ENCODE measurements around the gene ENOX1.

DNA sequence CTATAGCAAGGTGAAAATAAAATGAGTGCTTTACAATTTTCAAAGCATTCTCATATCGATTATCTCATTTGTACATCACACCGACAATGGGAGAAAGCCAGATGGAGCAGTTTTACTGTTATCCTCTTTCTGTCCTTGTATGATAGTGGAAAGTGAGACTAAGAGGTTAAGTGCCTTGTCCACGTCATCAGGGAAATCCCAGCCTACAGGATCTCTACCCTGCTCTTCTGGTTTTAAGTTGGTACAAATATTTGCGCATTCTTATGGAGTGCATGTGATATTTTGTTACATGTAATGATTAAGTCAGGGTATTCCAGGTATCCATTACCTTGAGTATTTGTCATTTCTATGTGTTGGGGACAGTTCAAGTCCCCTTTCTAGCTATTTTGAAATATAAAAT is 12.4 kb upstream of the ENOX1 start:
- no peak for TF ChIP-seq ZNF335 (tag by site-specific recombination; conservative IDR thresholded peaks at IDR 0.05)
- TF ChIP-seq, protein P1, sequence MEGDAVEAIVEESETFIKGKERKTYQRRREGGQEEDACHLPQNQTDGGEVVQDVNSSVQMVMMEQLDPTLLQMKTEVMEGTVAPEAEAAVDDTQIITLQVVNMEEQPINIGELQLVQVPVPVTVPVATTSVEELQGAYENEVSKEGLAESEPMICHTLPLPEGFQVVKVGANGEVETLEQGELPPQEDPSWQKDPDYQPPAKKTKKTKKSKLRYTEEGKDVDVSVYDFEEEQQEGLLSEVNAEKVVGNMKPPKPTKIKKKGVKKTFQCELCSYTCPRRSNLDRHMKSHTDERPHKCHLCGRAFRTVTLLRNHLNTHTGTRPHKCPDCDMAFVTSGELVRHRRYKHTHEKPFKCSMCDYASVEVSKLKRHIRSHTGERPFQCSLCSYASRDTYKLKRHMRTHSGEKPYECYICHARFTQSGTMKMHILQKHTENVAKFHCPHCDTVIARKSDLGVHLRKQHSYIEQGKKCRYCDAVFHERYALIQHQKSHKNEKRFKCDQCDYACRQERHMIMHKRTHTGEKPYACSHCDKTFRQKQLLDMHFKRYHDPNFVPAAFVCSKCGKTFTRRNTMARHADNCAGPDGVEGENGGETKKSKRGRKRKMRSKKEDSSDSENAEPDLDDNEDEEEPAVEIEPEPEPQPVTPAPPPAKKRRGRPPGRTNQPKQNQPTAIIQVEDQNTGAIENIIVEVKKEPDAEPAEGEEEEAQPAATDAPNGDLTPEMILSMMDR (tag by site-specific recombination; IDR thresholded peaks at IDR 0.05), result no peak
- TF ChIP-seq ZNF274 (IDR thresholded peaks at IDR 0.05; ENCODE audit: low read length), result no peak
- no peak for TF ChIP-seq ZNF274 (tag by site-specific recombination; IDR thresholded peaks at IDR 0.05; ENCODE audit: borderline replicate concordance)
- TF ChIP-seq ZNF37A (tag by site-specific recombination; IDR thresholded peaks at IDR 0.05), result no peak
- TF ChIP-seq, protein P2, sequence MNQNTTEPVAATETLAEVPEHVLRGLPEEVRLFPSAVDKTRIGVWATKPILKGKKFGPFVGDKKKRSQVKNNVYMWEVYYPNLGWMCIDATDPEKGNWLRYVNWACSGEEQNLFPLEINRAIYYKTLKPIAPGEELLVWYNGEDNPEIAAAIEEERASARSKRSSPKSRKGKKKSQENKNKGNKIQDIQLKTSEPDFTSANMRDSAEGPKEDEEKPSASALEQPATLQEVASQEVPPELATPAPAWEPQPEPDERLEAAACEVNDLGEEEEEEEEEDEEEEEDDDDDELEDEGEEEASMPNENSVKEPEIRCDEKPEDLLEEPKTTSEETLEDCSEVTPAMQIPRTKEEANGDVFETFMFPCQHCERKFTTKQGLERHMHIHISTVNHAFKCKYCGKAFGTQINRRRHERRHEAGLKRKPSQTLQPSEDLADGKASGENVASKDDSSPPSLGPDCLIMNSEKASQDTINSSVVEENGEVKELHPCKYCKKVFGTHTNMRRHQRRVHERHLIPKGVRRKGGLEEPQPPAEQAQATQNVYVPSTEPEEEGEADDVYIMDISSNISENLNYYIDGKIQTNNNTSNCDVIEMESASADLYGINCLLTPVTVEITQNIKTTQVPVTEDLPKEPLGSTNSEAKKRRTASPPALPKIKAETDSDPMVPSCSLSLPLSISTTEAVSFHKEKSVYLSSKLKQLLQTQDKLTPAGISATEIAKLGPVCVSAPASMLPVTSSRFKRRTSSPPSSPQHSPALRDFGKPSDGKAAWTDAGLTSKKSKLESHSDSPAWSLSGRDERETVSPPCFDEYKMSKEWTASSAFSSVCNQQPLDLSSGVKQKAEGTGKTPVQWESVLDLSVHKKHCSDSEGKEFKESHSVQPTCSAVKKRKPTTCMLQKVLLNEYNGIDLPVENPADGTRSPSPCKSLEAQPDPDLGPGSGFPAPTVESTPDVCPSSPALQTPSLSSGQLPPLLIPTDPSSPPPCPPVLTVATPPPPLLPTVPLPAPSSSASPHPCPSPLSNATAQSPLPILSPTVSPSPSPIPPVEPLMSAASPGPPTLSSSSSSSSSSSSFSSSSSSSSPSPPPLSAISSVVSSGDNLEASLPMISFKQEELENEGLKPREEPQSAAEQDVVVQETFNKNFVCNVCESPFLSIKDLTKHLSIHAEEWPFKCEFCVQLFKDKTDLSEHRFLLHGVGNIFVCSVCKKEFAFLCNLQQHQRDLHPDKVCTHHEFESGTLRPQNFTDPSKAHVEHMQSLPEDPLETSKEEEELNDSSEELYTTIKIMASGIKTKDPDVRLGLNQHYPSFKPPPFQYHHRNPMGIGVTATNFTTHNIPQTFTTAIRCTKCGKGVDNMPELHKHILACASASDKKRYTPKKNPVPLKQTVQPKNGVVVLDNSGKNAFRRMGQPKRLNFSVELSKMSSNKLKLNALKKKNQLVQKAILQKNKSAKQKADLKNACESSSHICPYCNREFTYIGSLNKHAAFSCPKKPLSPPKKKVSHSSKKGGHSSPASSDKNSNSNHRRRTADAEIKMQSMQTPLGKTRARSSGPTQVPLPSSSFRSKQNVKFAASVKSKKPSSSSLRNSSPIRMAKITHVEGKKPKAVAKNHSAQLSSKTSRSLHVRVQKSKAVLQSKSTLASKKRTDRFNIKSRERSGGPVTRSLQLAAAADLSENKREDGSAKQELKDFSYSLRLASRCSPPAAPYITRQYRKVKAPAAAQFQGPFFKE (tag by site-specific recombination; IDR thresholded peaks at IDR 0.05; ENCODE audit: borderline replicate concordance), result no peak
- TF ChIP-seq TCF7L2 (IDR thresholded peaks at IDR 0.05; ENCODE audit: borderline replicate concordance, low read depth, low read length), result no peak
- TF ChIP-seq, protein P3, sequence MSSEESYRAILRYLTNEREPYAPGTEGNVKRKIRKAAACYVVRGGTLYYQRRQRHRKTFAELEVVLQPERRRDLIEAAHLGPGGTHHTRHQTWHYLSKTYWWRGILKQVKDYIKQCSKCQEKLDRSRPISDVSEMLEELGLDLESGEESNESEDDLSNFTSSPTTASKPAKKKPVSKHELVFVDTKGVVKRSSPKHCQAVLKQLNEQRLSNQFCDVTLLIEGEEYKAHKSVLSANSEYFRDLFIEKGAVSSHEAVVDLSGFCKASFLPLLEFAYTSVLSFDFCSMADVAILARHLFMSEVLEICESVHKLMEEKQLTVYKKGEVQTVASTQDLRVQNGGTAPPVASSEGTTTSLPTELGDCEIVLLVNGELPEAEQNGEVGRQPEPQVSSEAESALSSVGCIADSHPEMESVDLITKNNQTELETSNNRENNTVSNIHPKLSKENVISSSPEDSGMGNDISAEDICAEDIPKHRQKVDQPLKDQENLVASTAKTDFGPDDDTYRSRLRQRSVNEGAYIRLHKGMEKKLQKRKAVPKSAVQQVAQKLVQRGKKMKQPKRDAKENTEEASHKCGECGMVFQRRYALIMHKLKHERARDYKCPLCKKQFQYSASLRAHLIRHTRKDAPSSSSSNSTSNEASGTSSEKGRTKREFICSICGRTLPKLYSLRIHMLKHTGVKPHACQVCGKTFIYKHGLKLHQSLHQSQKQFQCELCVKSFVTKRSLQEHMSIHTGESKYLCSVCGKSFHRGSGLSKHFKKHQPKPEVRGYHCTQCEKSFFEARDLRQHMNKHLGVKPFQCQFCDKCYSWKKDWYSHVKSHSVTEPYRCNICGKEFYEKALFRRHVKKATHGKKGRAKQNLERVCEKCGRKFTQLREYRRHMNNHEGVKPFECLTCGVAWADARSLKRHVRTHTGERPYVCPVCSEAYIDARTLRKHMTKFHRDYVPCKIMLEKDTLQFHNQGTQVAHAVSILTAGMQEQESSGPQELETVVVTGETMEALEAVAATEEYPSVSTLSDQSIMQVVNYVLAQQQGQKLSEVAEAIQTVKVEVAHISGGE (tag by site-specific recombination; conservative IDR thresholded peaks at IDR 0.05; ENCODE audit: low read depth), result no peak
- no peak for TF ChIP-seq ZNF311 (tag by site-specific recombination; IDR thresholded peaks at IDR 0.05; ENCODE audit: borderline replicate concordance)
- no peak for TF ChIP-seq ZNF48 (tag by site-specific recombination; IDR thresholded peaks at IDR 0.05)
- no peak for TF ChIP-seq ZNF660 (tag by site-specific recombination; IDR thresholded peaks at IDR 0.05)
- no peak for TF ChIP-seq GLI4 (tag by site-specific recombination; IDR thresholded peaks at IDR 0.05)

Data from HEK293 (cell line).